Measurements from ENCODE around the gene VPS13D.

VPS13D gene

GRCh38 chr1:12541274-12542137, 311.7 kb downstream of the VPS13D start:
- no peaks in the 10 kb centered on the region for H3K36me3 ChIP-seq (ENCODE audit: insufficient read depth, low read length)
- no peak overlapping the region for H3K9ac ChIP-seq (ENCODE audit: low read depth, low read length)
- no peak overlapping the region for H3K4me3 ChIP-seq (ENCODE audit: low read depth in 1 of 2, low read length in 2 of 2)
- H3K27me3 ChIP-seq (ENCODE audit: insufficient read depth, low read length, poor library complexity) = no peaks in the 10 kb centered on the region
- no peaks in the 10 kb centered on the region for H4K20me1 ChIP-seq (ENCODE audit: insufficient read depth, low read length)
- H3K4me1 ChIP-seq (ENCODE audit: insufficient read depth, low read length) = no peaks in the 10 kb centered on the region
- DNase-seq = no peak
- no peaks in the 10 kb centered on the region for H3K79me2 ChIP-seq (ENCODE audit: insufficient read depth, low read length)
- no peak overlapping the region for H3K27ac ChIP-seq (ENCODE audit: low read length)
- TF ChIP-seq CTCF (IDR thresholded peaks at IDR 0.05; ENCODE audit: borderline replicate concordance, extremely low read depth, low read length, poor library complexity, severe bottlenecking) (no peak), EZH2 (IDR thresholded peaks at IDR 0.05; ENCODE audit: borderline replicate concordance, low read depth, low read length, severe bottlenecking) (no peak)
- ATAC-seq (ENCODE audit: insufficient read depth, low read depth) = no peak
- peaks cover 4% of the 10 kb centered on the region for H3K9me3 ChIP-seq (ENCODE audit: insufficient read depth, low read length, severe bottlenecking)
- H2AFZ ChIP-seq (ENCODE audit: low read depth, low read length) = no peak overlapping the region
- no peak overlapping the region for H3K4me2 ChIP-seq (ENCODE audit: insufficient read depth, low read length)

GRCh38 chr1:12542138-12542465, 312.3 kb downstream of the VPS13D start:
- Histone ChIP-seq H3K4me3 (ENCODE audit: low read depth in 1 of 2, low read length in 2 of 2) (no peak overlapping the region), H3K79me2 (ENCODE audit: insufficient read depth, low read length) (no peaks in the 10 kb centered on the region), H3K36me3 (ENCODE audit: insufficient read depth, low read length) (no peaks in the 10 kb centered on the region), H2AFZ (ENCODE audit: low read depth, low read length) (no peak overlapping the region), H3K27me3 (ENCODE audit: insufficient read depth, low read length, poor library complexity) (no peaks in the 10 kb centered on the region), H3K27ac (ENCODE audit: low read length) (no peak overlapping the region), H3K4me2 (ENCODE audit: insufficient read depth, low read length) (no peak overlapping the region), H4K20me1 (ENCODE audit: insufficient read depth, low read length) (no peaks in the 10 kb centered on the region), H3K4me1 (ENCODE audit: insufficient read depth, low read length) (no peaks in the 10 kb centered on the region), H3K9ac (ENCODE audit: low read depth, low read length) (no peak overlapping the region), H3K9me3 (ENCODE audit: insufficient read depth, low read length, severe bottlenecking) (peaks cover 3% of the 10 kb centered on the region)
- no peak for ATAC-seq (ENCODE audit: insufficient read depth, low read depth)
- DNase-seq = no peak
- TF ChIP-seq CTCF (IDR thresholded peaks at IDR 0.05; ENCODE audit: borderline replicate concordance, extremely low read depth, low read length, poor library complexity, severe bottlenecking) (no peak), EZH2 (IDR thresholded peaks at IDR 0.05; ENCODE audit: borderline replicate concordance, low read depth, low read length, severe bottlenecking) (no peak)

DNA sequence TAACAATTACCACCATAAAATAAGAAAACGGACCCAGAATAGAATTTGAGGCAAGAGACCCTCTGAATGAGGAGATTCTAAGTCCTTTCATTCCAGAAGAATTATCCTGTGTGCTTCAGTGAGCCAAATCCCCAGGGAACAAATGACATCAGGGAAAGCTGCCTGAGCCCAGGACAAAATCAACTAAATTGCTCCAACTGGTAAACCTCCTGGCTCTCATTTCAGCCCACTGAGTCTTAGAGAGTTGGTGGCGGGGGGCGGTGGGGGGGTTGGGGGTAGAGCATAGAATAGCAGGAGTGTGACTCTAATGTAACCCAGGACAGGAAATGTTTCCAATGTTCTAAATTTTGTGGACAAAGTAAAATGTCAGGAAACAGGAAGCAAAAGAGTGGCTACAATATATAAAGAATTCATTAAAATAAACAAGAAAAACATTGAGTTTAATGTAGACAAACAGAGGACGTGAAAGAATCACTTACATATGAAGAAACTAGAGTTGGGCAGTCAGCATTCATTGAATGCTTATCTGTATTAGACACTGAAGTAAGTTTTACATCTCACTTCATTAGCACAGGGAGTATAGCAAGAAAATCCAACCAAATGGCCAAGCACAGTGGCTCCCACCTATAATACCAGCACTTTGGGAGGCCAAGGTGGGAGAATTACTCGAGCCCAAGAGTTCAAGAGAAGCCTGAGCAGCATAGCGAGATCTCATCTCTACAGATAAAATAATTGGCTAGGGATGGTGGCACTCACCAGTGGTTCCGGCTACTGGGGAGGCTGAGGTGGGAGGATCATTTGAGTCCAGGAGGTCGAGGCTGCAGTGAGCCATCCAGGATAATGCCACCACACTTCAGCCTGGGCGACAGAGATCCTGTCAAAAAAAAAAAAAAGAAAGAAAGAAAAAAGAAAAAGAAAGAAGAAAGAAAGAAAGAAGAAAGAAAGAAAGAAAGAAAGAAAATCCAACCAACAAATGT, 313.1 kb downstream of the VPS13D start:
- no peak overlapping the region for H2AFZ ChIP-seq (ENCODE audit: low read depth, low read length)
- H3K79me2 ChIP-seq (ENCODE audit: insufficient read depth, low read length) = no peaks in the 10 kb centered on the region
- H3K27me3 ChIP-seq (ENCODE audit: insufficient read depth, low read length, poor library complexity) = no peaks in the 10 kb centered on the region
- DNase-seq (no peak), ATAC-seq (ENCODE audit: insufficient read depth, low read depth) (no peak)
- no peaks in the 10 kb centered on the region for H3K9me3 ChIP-seq (ENCODE audit: insufficient read depth, low read length, severe bottlenecking)
- no peak overlapping the region for H3K9ac ChIP-seq (ENCODE audit: low read depth, low read length)
- H3K27ac ChIP-seq (ENCODE audit: low read length) = no peak overlapping the region
- H4K20me1 ChIP-seq (ENCODE audit: insufficient read depth, low read length) = no peaks in the 10 kb centered on the region
- H3K4me3 ChIP-seq (ENCODE audit: low read depth in 1 of 2, low read length in 2 of 2) = no peak overlapping the region
- no peaks in the 10 kb centered on the region for H3K36me3 ChIP-seq (ENCODE audit: insufficient read depth, low read length)
- H3K4me1 ChIP-seq (ENCODE audit: insufficient read depth, low read length) = no peaks in the 10 kb centered on the region
- H3K4me2 ChIP-seq (ENCODE audit: insufficient read depth, low read length) = no peak overlapping the region
- no peak for TF ChIP-seq EZH2 (IDR thresholded peaks at IDR 0.05; ENCODE audit: borderline replicate concordance, low read depth, low read length, severe bottlenecking)

DNA sequence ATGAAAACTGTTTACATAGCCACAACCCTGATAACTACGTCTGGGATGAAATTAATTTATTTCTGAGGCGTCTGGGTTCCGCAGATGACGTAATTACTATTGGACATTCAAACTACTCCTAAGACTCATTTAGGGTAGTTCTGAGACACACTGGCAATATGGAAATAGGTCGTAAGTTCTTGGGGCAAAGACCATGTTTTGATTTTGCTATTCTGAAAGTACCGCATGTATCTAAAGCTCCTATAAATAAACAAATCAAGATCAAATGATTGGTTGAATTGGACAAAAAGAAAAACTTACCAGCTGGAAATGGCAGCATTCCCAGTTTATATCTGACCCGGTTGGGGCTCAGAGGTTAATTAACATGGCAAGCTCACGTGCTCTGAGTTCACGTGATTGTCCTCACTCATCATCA, 313.9 kb downstream of the VPS13D start:
- ATAC-seq (ENCODE audit: insufficient read depth, low read depth) (no peak), DNase-seq (no peak)
- no peaks in the 10 kb centered on the region for H3K4me1 ChIP-seq (ENCODE audit: insufficient read depth, low read length)
- H3K27ac ChIP-seq (ENCODE audit: low read length) = no peak overlapping the region
- no peaks in the 10 kb centered on the region for H3K9me3 ChIP-seq (ENCODE audit: insufficient read depth, low read length, severe bottlenecking)
- H3K79me2 ChIP-seq (ENCODE audit: insufficient read depth, low read length) = no peaks in the 10 kb centered on the region
- TF ChIP-seq CTCF (IDR thresholded peaks at IDR 0.05; ENCODE audit: borderline replicate concordance, extremely low read depth, low read length, poor library complexity, severe bottlenecking) (no peak), EZH2 (IDR thresholded peaks at IDR 0.05; ENCODE audit: borderline replicate concordance, low read depth, low read length, severe bottlenecking) (no peak)
- no peaks in the 10 kb centered on the region for H3K36me3 ChIP-seq (ENCODE audit: insufficient read depth, low read length)
- no peaks in the 10 kb centered on the region for H3K27me3 ChIP-seq (ENCODE audit: insufficient read depth, low read length, poor library complexity)
- H2AFZ ChIP-seq (ENCODE audit: low read depth, low read length) = no peak overlapping the region
- H4K20me1 ChIP-seq (ENCODE audit: insufficient read depth, low read length) = no peaks in the 10 kb centered on the region
- H3K4me3 ChIP-seq (ENCODE audit: low read depth in 1 of 2, low read length in 2 of 2) = no peak overlapping the region
- no peak overlapping the region for H3K4me2 ChIP-seq (ENCODE audit: insufficient read depth, low read length)
- no peak overlapping the region for H3K9ac ChIP-seq (ENCODE audit: low read depth, low read length)
